GM19035 (cell line): Measurements from ENCODE around the gene IFT122.
"Not testable (repeated sequence)": the region's sequence is repeated elsewhere in the genome, so short reads cannot be mapped to it uniquely, and the experiment has no call there.

Source experiments
- ATAC-seq: cut with Tn5 transposase; IDR thresholded peaks from one replicate; pipeline ENCODE4 v1.9.1; 2021; ENCODE audit not compliant: unreplicated experiment

The IFT122 gene

GRCh38 chr3:129492691-129493090, 52.7 kb downstream of the IFT122 start:
- no peak for ATAC-seq

- ATAC-seq: no peak
These were observed 53.2 kb downstream of the IFT122 start for GRCh38 chr3:129493206-129493605.

GRCh38 chr3:129494499-129494898, 54.5 kb downstream of the IFT122 start:
- not testable (repeated sequence) for ATAC-seq

- ATAC-seq: not testable (repeated sequence)
These were observed 55.1 kb downstream of the IFT122 start for GRCh38 chr3:129495006-129495639.

GRCh38 chr3:129497876-129498275, 57.9 kb downstream of the IFT122 start:
- not testable (repeated sequence) for ATAC-seq

GRCh38 chr3:129498603-129499488, 58.8 kb downstream of the IFT122 start:
- not testable (repeated sequence) for ATAC-seq

- ATAC-seq: not testable (repeated sequence)
These were observed 59.7 kb downstream of the IFT122 start for GRCh38 chr3:129499604-129500333.

- ATAC-seq: no peak
These were observed 60.3 kb downstream of the IFT122 start for GRCh38 chr3:129500334-129500658.

- no peak for ATAC-seq
These were observed 61.6 kb downstream of the IFT122 start for GRCh38 chr3:129501630-129502029.

GRCh38 chr3:129502641-129503408, 62.8 kb downstream of the IFT122 start:
- no peak for ATAC-seq

- ATAC-seq: no peak
These were observed 63.7 kb downstream of the IFT122 start for GRCh38 chr3:129503471-129504291.

- no peak for ATAC-seq
These were observed 64.6 kb downstream of the IFT122 start for GRCh38 chr3:129504471-129505100.

GRCh38 chr3:129505341-129505740, 65.3 kb downstream of the IFT122 start:
- ATAC-seq: no peak

- ATAC-seq: no peak
These were observed 66.3 kb downstream of the IFT122 start for GRCh38 chr3:129506231-129506742.

GRCh38 chr3:129507181-129507831, 67.3 kb downstream of the IFT122 start:
- no peak for ATAC-seq

- ATAC-seq: no peak
These were observed 72.6 kb downstream of the IFT122 start for GRCh38 chr3:129512595-129512994.

GRCh38 chr3:129513705-129514104, 73.7 kb downstream of the IFT122 start:
- no peak for ATAC-seq

- no peak for ATAC-seq
These were observed 74.1 kb downstream of the IFT122 start for GRCh38 chr3:129514110-129514509.

GRCh38 chr3:129514563-129514962, 74.5 kb downstream of the IFT122 start:
- no peak for ATAC-seq
